Hematopoietic multipotent progenitor cell treated with erythropoietin and hydrocortisone succinate and interleukin-3 and kit ligand, for 17 days (in vitro differentiated cells): ENCODE measurements around the gene TTC9.

Experiments
- DNase-seq: peaks from one replicate; pipeline ENCODE4 v3.0.0-alpha.2; 2015; ENCODE audit warnings: low spot score

TTC9 gene

GRCh38 chr14:70645892-70646291 lies 4.2 kb downstream of the TTC9 start:
- no peak for DNase-seq

GRCh38 chr14:70646705-70647104 lies 5.0 kb downstream of the TTC9 start:
- DNase-seq, result no peak

GRCh38 chr14:70648346-70648745 lies 6.6 kb downstream of the TTC9 start:
- no peak for DNase-seq

- DNase-seq, result no peak
These were observed 8.1 kb downstream of the TTC9 start for GRCh38 chr14:70649803-70650202.

GRCh38 chr14:70651522-70651921 lies 9.8 kb downstream of the TTC9 start:
- no peak for DNase-seq

GRCh38 chr14:70652871-70653270 lies 11.2 kb downstream of the TTC9 start:
- no peak for DNase-seq

- no peak for DNase-seq
These were observed 11.9 kb downstream of the TTC9 start for GRCh38 chr14:70653662-70654061.

GRCh38 chr14:70654632-70655031 lies 12.9 kb downstream of the TTC9 start:
- DNase-seq, result no peak

GRCh38 chr14:70655110-70655826 lies 13.6 kb downstream of the TTC9 start:
- DNase-seq, result no peak

- DNase-seq, result no peak
These were observed 17.2 kb downstream of the TTC9 start for GRCh38 chr14:70658899-70659298.

GRCh38 chr14:70660967-70661893 lies 19.5 kb downstream of the TTC9 start:
- no peak for DNase-seq

- no peak for DNase-seq
These were observed 20.4 kb downstream of the TTC9 start for GRCh38 chr14:70662080-70662479.

- DNase-seq, result no peak
These were observed 21.1 kb downstream of the TTC9 start for GRCh38 chr14:70662816-70663215.

GRCh38 chr14:70663707-70664179 lies 22.0 kb downstream of the TTC9 start:
- DNase-seq, result no peak

GRCh38 chr14:70664698-70665447 lies 23.2 kb downstream of the TTC9 start:
- no peak for DNase-seq

GRCh38 chr14:70665448-70666360 lies 24.0 kb downstream of the TTC9 start:
- no peak for DNase-seq

GRCh38 chr14:70666361-70666686 lies 24.6 kb downstream of the TTC9 start:
- no peak for DNase-seq

- DNase-seq, result no peak
These were observed 29.4 kb downstream of the TTC9 start for GRCh38 chr14:70670992-70671651.

- DNase-seq, result no peak
These were observed 30.2 kb downstream of the TTC9 start for GRCh38 chr14:70671652-70672644.

- DNase-seq, result no peak
These were observed 35.6 kb downstream of the TTC9 start for GRCh38 chr14:70677341-70677740.
